ENCODE results near the gene CNR2. TPM values are rescaled to one million over a fixed set of nuclear protein-coding genes. Genes with fewer than 3 reads are reported as not detected.
A peak's percentile ranks its signal among the peaks of the same experiment; 100 is the strongest.

CNR2 gene
- total RNA-seq, 4 donors from 2014 or later: not detected

DNA sequence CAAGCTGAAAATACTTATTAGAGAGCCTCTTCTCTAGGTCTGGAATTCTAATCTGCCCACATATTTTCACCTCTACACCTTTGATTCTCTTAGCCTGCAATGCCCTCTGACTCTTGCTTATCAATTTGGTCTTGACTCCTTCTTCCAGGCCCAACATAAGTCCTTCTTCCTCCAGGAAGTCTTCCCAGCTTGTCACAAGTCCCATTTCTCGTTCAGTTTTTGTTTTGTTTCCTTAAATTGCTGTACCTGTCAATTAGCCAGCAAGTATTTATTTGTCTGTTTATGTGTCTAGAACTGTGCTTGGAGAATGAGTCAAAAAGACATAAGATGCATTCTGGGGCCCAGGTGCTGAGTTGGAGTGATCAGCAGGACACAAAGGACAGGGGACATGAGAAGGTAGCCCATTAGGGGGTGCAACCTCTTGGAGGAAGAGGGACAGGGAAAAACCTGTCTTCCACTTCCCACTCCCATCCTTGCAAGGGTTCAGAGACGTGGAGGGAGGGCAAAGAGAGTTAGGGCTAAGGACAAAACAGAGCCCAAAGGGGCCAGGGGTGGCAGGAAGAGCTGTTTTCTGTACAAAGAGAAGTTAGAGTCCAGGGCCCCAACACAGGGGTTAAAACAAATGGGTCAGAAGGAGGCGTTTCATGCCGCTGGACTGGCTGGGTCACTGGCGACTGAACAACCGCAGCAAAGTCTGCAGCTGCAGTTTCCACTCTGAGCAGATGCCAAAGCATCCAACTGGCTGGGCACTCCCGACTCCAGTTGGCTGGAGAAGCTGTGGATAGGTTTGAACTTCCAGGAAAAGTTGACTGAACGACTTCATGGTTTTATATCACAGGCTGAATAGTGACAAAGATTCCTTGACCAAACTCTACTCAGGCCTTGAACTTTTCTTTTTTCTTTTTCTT is 10.7 kb upstream of the CNR2 start:
- TF ChIP-seq POLR2A (IDR thresholded peaks at IDR 0.05): no peak
- TF ChIP-seq, protein P1, sequence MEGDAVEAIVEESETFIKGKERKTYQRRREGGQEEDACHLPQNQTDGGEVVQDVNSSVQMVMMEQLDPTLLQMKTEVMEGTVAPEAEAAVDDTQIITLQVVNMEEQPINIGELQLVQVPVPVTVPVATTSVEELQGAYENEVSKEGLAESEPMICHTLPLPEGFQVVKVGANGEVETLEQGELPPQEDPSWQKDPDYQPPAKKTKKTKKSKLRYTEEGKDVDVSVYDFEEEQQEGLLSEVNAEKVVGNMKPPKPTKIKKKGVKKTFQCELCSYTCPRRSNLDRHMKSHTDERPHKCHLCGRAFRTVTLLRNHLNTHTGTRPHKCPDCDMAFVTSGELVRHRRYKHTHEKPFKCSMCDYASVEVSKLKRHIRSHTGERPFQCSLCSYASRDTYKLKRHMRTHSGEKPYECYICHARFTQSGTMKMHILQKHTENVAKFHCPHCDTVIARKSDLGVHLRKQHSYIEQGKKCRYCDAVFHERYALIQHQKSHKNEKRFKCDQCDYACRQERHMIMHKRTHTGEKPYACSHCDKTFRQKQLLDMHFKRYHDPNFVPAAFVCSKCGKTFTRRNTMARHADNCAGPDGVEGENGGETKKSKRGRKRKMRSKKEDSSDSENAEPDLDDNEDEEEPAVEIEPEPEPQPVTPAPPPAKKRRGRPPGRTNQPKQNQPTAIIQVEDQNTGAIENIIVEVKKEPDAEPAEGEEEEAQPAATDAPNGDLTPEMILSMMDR (IDR thresholded peaks at IDR 0.05): no peak
- no peak overlapping the region for H3K4me3 ChIP-seq (ENCODE audit: low read depth, poor library complexity, severe bottlenecking)
- DNase-seq (ENCODE audit: low spot score in 2 of 2): peak in 1 of 2 donors; percentile 57
- 28 to 42% methylated on average over 8 of the region's 8 CpGs for WGBS, 2 donors
- intact Hi-C loops (cut with DNase I; ENCODE audit: low total_unique reads): no loop called here

DNA sequence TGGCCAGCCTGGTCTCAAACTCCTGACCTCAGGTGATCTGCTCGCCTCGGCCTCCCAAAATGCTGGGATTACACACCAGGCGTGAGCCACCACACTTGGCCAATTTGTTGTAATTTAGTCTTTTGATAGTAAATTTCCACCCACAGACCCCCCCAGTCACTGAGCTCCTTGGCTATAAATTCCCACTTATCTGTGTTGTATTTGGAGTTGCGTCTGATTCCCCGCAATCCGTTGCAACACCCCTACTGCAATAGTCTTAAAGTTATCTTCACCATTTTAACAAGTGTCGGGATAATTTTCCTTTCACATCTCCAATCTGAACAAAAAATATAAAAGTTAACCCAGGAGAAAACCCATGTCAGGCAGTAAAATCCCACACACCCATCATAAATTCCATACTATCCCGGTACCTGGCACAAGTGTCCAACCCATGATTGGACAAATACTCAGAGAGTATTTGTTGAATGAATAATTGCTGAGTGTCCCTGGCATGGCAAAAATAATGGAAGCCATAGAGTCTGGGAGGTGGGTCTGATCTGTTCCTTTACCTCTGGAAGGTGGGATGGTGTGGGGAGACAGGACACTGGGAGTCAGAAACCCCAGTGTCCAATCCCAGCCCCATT is 9.3 kb upstream of the CNR2 start:
- DNase-seq (ENCODE audit: low spot score in 2 of 2): peak in 1 of 2 donors; percentile 18
- intact Hi-C loops (cut with DNase I; ENCODE audit: low total_unique reads): no loop called here
- TF ChIP-seq, protein P1 (IDR thresholded peaks at IDR 0.05): no peak
- no peak for TF ChIP-seq POLR2A (IDR thresholded peaks at IDR 0.05)
- H3K4me3 ChIP-seq (ENCODE audit: low read depth, poor library complexity, severe bottlenecking): no peak overlapping the region
- WGBS, 2 donors: 92% methylated on average over 8 of the region's 8 CpGs

DNA sequence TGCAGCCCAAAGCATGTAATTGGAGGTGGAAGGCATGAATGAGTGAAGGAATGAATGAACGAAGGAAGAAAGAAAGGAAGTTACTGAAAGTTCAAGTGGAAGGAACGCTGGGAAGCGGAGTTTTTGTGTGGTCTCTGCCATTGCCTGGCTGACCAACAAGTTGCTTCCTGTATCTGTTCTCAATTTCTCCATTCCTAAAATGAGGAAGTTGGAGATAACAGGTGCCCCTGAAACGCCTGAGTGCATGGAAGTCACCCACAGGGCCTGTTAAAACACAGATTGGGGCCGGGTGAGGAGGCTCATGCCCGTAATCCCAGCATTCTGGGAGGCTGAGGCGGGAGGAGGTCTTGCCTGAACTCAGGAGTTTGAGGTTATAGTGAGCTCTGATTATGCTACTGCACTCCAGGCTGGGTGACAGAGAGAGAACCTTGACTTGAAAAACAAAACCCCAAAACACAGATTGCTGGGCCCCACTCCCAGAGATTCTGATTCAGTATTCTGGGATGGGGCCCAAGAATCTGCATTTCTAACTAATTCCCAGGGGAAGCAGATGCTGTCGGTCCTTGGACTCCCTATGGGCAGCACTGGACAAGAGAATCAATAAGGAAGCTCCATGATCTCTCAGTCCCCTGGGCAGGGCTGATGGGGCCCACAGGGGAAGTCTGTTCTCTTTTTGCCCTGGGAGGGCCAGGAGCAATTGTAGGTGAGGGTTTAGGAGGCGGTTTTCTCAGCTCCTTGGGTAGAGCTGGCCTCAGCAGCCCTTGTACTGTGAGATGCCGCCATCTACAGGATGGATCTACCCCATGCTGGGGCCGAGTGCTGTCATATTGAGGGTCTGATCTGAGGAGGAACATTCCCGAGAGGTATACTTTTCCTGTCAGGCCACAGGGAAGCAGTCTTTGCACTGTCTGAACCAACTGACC is 3.3 kb upstream of the CNR2 start:
- DNase-seq (ENCODE audit: low spot score in 2 of 2): peak; percentile 31 to 88
- no peak overlapping the region for H3K4me3 ChIP-seq (ENCODE audit: low read depth, poor library complexity, severe bottlenecking)
- 55 to 57% methylated on average over 12 of the region's 12 CpGs for WGBS, 2 donors
- intact Hi-C loops (cut with DNase I; ENCODE audit: low total_unique reads): no loop called here
- TF ChIP-seq, protein P1 (IDR thresholded peaks at IDR 0.05): no peak
- TF ChIP-seq POLR2A (IDR thresholded peaks at IDR 0.05): no peak

DNA sequence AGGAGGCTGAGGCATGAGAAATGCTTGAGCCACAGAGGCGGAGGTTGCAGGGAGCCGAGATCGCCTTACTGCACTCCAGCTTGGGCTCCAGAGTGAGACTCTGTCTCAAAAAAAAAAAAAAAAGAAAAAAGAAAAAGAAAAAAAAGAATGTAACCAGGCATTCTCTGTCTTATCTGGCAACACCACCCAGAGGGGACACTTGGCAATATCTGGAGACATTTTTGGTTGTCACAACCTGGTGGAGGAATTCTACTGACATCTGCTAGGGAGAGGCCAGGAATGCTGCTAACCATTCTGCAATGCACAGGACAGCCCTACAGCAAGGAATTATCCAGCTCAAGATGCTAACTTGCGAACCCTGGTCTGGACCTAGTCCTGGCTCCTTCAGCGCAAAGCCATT is 2.3 kb upstream of the CNR2 start:
- intact Hi-C loops (cut with DNase I; ENCODE audit: low total_unique reads): no loop called here
- no peak for TF ChIP-seq POLR2A (IDR thresholded peaks at IDR 0.05)
- TF ChIP-seq, protein P1 (IDR thresholded peaks at IDR 0.05): no peak
- no peak overlapping the region for H3K4me3 ChIP-seq (ENCODE audit: low read depth, poor library complexity, severe bottlenecking)
- no peak for DNase-seq (ENCODE audit: low spot score in 2 of 2)
- WGBS, 2 donors: 97 to 98% methylated on average over 5 of the region's 5 CpGs

DNA sequence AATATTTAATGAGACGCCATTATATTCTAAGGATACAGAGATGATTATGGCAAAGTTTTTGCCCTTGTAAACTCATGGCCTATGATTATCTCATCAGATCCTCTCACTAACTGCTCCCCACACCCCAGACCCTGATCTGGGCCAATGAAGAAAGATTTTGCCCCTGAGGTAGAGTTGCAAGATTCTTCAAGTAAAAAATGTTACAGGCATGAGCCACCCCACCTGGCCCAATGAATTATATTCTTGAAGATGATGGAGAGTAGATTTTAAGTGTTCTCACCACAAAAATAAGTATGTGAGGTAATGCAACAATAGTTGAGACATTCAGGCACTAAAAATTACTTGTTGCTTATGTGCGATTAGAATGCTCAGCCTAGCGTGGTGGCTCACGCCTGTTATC is 1.8 kb upstream of the CNR2 start:
- no peak overlapping the region for H3K4me3 ChIP-seq (ENCODE audit: low read depth, poor library complexity, severe bottlenecking)
- intact Hi-C loops (cut with DNase I; ENCODE audit: low total_unique reads): no loop called here
- 96% methylated on average over 4 of the region's 4 CpGs for WGBS, 2 donors
- no peak for TF ChIP-seq POLR2A (IDR thresholded peaks at IDR 0.05)
- TF ChIP-seq, protein P1 (IDR thresholded peaks at IDR 0.05): no peak
- DNase-seq (ENCODE audit: low spot score in 2 of 2): no peak

Data from lower leg skin (tissue), 4 donors.